ENCODE results near the gene CDCA4. TPM values are rescaled to one million over a fixed set of nuclear protein-coding genes. Genes with fewer than 3 reads are reported as not detected.

Gene CDCA4
- polyA plus RNA-seq, 1 donor from 2014 or later = 5.4 TPM

DNA sequence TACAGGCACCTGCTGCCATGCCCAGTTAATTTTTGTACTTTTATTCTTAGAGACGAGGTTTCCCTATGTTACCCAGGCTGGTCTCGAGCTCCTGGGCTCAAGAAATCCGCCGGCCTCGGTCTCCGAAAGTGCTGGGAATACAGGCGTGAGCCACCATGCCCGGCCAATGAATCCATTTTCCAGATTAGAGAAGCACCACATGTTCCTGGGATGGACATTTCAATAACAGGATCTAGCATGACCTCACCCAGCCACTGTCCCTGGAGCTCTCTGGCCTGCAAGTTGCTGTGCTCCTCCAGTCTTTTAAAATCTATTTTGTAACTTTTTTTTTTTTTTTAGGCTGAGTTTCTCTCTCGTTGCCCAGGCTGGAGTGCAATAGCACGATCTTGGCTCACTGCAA is 42.2 kb upstream of the CDCA4 start:
- no peaks in the 10 kb centered on the region for H3K9me2 ChIP-seq (ENCODE audit: insufficient read depth, low read length)
- no peaks in the 10 kb centered on the region for H3K9me3 ChIP-seq (ENCODE audit: low read length)
- no peak overlapping the region for H2AFZ ChIP-seq (ENCODE audit: low read depth, low read length)
- no peaks in the 10 kb centered on the region for H3F3A ChIP-seq (ENCODE audit: insufficient read depth, low read length, poor library complexity, severe bottlenecking)
- no peak overlapping the region for H3K4me2 ChIP-seq (ENCODE audit: low read length)
- no peak for TF ChIP-seq POLR2AphosphoS5 (IDR thresholded peaks at IDR 0.05)
- TF ChIP-seq, protein P1, sequence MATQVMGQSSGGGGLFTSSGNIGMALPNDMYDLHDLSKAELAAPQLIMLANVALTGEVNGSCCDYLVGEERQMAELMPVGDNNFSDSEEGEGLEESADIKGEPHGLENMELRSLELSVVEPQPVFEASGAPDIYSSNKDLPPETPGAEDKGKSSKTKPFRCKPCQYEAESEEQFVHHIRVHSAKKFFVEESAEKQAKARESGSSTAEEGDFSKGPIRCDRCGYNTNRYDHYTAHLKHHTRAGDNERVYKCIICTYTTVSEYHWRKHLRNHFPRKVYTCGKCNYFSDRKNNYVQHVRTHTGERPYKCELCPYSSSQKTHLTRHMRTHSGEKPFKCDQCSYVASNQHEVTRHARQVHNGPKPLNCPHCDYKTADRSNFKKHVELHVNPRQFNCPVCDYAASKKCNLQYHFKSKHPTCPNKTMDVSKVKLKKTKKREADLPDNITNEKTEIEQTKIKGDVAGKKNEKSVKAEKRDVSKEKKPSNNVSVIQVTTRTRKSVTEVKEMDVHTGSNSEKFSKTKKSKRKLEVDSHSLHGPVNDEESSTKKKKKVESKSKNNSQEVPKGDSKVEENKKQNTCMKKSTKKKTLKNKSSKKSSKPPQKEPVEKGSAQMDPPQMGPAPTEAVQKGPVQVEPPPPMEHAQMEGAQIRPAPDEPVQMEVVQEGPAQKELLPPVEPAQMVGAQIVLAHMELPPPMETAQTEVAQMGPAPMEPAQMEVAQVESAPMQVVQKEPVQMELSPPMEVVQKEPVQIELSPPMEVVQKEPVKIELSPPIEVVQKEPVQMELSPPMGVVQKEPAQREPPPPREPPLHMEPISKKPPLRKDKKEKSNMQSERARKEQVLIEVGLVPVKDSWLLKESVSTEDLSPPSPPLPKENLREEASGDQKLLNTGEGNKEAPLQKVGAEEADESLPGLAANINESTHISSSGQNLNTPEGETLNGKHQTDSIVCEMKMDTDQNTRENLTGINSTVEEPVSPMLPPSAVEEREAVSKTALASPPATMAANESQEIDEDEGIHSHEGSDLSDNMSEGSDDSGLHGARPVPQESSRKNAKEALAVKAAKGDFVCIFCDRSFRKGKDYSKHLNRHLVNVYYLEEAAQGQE (IDR thresholded peaks at IDR 0.05; ENCODE audit: borderline replicate concordance) = no peak
- TF ChIP-seq SMC3 (conservative IDR thresholded peaks at IDR 0.05; ENCODE audit: poor library complexity) = no peak
- no peak for TF ChIP-seq EP300 (conservative IDR thresholded peaks at IDR 0.05; ENCODE audit: poor library complexity, severe bottlenecking)
- TF ChIP-seq MXI1 (conservative IDR thresholded peaks at IDR 0.05; ENCODE audit: poor library complexity, severe bottlenecking) = no peak
- TF ChIP-seq TAF1 (IDR thresholded peaks at IDR 0.05; ENCODE audit: low read depth) = no peak
- TF ChIP-seq, protein P2, sequence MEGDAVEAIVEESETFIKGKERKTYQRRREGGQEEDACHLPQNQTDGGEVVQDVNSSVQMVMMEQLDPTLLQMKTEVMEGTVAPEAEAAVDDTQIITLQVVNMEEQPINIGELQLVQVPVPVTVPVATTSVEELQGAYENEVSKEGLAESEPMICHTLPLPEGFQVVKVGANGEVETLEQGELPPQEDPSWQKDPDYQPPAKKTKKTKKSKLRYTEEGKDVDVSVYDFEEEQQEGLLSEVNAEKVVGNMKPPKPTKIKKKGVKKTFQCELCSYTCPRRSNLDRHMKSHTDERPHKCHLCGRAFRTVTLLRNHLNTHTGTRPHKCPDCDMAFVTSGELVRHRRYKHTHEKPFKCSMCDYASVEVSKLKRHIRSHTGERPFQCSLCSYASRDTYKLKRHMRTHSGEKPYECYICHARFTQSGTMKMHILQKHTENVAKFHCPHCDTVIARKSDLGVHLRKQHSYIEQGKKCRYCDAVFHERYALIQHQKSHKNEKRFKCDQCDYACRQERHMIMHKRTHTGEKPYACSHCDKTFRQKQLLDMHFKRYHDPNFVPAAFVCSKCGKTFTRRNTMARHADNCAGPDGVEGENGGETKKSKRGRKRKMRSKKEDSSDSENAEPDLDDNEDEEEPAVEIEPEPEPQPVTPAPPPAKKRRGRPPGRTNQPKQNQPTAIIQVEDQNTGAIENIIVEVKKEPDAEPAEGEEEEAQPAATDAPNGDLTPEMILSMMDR (IDR thresholded peaks at IDR 0.05; ENCODE audit: poor library complexity, severe bottlenecking) = no peak
- no peak for TF ChIP-seq RAD21 (conservative IDR thresholded peaks at IDR 0.05)
- TF ChIP-seq EZH2 (IDR thresholded peaks at IDR 0.05; ENCODE audit: borderline replicate concordance, insufficient read depth, low read length, poor library complexity, severe bottlenecking) = no peak
- H3K9ac ChIP-seq (ENCODE audit: low read length) = no peak overlapping the region
- H3K79me2 ChIP-seq (replicated peaks; ENCODE audit: insufficient read depth, low read length) = no peaks in the 10 kb centered on the region
- H4K20me1 ChIP-seq (ENCODE audit: insufficient read depth) = no peaks in the 10 kb centered on the region
- no peaks in the 10 kb centered on the region for H3K36me3 ChIP-seq (ENCODE audit: insufficient read depth, low read length)
- H3K4me3 ChIP-seq (ENCODE audit: low read length) = no peak overlapping the region
- H3K27me3 ChIP-seq (ENCODE audit: insufficient read depth, low read depth, low read length) = no peaks in the 10 kb centered on the region
- no peak overlapping the region for H3K27ac ChIP-seq (ENCODE audit: low read length)

DNA sequence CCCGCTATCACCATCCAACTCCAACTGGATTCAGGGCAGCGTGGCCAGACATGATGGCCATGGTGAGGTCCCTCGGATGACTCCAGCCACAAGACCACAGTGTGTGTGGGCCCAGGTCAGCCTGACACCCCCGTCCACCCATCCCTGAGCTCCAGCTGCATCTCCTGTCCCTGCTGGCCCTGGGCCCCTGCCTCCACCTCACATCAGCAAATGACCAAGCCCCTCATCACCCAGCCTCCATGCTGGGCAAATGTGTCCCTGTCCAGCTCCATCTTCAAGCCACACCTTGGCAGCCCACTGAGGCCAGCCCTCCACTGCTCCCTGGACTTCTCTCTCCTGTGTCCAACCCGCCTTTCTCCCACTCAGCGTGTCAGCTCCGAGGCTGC is 41.2 kb upstream of the CDCA4 start:
- TF ChIP-seq RAD21 (conservative IDR thresholded peaks at IDR 0.05) (no peak), MXI1 (conservative IDR thresholded peaks at IDR 0.05; ENCODE audit: poor library complexity, severe bottlenecking) (no peak), TAF1 (IDR thresholded peaks at IDR 0.05; ENCODE audit: low read depth) (no peak), EZH2 (IDR thresholded peaks at IDR 0.05; ENCODE audit: borderline replicate concordance, insufficient read depth, low read length, poor library complexity, severe bottlenecking) (no peak), POLR2AphosphoS5 (IDR thresholded peaks at IDR 0.05) (no peak), EP300 (conservative IDR thresholded peaks at IDR 0.05; ENCODE audit: poor library complexity, severe bottlenecking) (no peak), SMC3 (conservative IDR thresholded peaks at IDR 0.05; ENCODE audit: poor library complexity) (no peak)
- TF ChIP-seq, protein P1 (IDR thresholded peaks at IDR 0.05; ENCODE audit: borderline replicate concordance) = no peak
- TF ChIP-seq, protein P2 (IDR thresholded peaks at IDR 0.05; ENCODE audit: poor library complexity, severe bottlenecking) = no peak
- Histone ChIP-seq H3K9me2 (ENCODE audit: insufficient read depth, low read length) (no peaks in the 10 kb centered on the region), H3F3A (ENCODE audit: insufficient read depth, low read length, poor library complexity, severe bottlenecking) (no peaks in the 10 kb centered on the region), H3K79me2 (replicated peaks; ENCODE audit: insufficient read depth, low read length) (no peaks in the 10 kb centered on the region), H3K27me3 (ENCODE audit: insufficient read depth, low read depth, low read length) (no peaks in the 10 kb centered on the region), H3K9me3 (ENCODE audit: low read length) (no peaks in the 10 kb centered on the region), H2AFZ (ENCODE audit: low read depth, low read length) (no peak overlapping the region), H3K27ac (ENCODE audit: low read length) (no peak overlapping the region), H3K4me2 (ENCODE audit: low read length) (no peak overlapping the region), H3K9ac (ENCODE audit: low read length) (no peak overlapping the region), H3K36me3 (ENCODE audit: insufficient read depth, low read length) (no peaks in the 10 kb centered on the region), H4K20me1 (ENCODE audit: insufficient read depth) (no peaks in the 10 kb centered on the region), H3K4me3 (ENCODE audit: low read length) (no peak overlapping the region)

All from neural cell (in vitro differentiated cells).